ENCODE data around the gene HM13. TPM values are rescaled to one million over a fixed set of nuclear protein-coding genes. Genes with fewer than 3 reads are reported as not detected.

Gene HM13
- total and polyA plus RNA-seq, 2 of the 13 experiments (the other 11 are each of a cell fraction or from before 2014, with no cell fraction given), result 118 to 243 TPM

GRCh38 chr20:31573555-31574321 lies 59.5 kb downstream of the HM13 start (continued):
- TF ChIP-seq SMAD9 (CRISPR knock-in tag; IDR thresholded peaks at IDR 0.05), result no peak
- TF ChIP-seq KLF15 (CRISPR knock-in tag; IDR thresholded peaks at IDR 0.05; ENCODE audit: borderline replicate concordance), result no peak
- no peak for TF ChIP-seq ARID4A (CRISPR knock-in tag; IDR thresholded peaks at IDR 0.05; ENCODE audit: borderline replicate concordance)
- no peak for TF ChIP-seq MAZ (IDR thresholded peaks at IDR 0.05; ENCODE audit: borderline replicate concordance, low read depth, low read length)
- no peak for TF ChIP-seq MAZ (CRISPR knock-in tag; IDR thresholded peaks at IDR 0.05; ENCODE audit: low read depth)
- TF ChIP-seq SCMH1 (CRISPR knock-in tag; IDR thresholded peaks at IDR 0.05; ENCODE audit: borderline replicate concordance), result no peak
- no peak for TF ChIP-seq ZNF17 (CRISPR knock-in tag; IDR thresholded peaks at IDR 0.05)
- no peak for TF ChIP-seq DMTF1 (CRISPR knock-in tag; IDR thresholded peaks at IDR 0.05)
- no peak for TF ChIP-seq ZNF143 (CRISPR knock-in tag; IDR thresholded peaks at IDR 0.05)
- TF ChIP-seq JUND (CRISPR knock-in tag; IDR thresholded peaks at IDR 0.05), result 0 out of 2 replicates have a peak, but pooled peaks have one; percentile 42
- 0 out of 2 replicates have a peak, but pooled peaks have one; percentile 16 for TF ChIP-seq ARNTL (CRISPR knock-in tag; IDR thresholded peaks at IDR 0.05)
- TF ChIP-seq ZHX2 (IDR thresholded peaks at IDR 0.05; ENCODE audit: low read depth), result no peak
- TF ChIP-seq ZHX2 (CRISPR knock-in tag; IDR thresholded peaks at IDR 0.05; ENCODE audit: borderline replicate concordance), result no peak
- TF ChIP-seq NR2F1 (CRISPR knock-in tag; IDR thresholded peaks at IDR 0.05), result no peak
- TF ChIP-seq MED13 (CRISPR knock-in tag; IDR thresholded peaks at IDR 0.05), result no peak; the same call in 1 of the 2 replicates
- TF ChIP-seq EED (CRISPR knock-in tag; IDR thresholded peaks at IDR 0.05), result no peak
- no peak for TF ChIP-seq DR1 (CRISPR knock-in tag; IDR thresholded peaks at IDR 0.05)

All from HepG2 (cell line).